ENCODE measurements around the gene PTK7. TPM values are rescaled to one million over a fixed set of nuclear protein-coding genes. Genes with fewer than 3 reads are reported as not detected.

PTK7 gene
- total and polyA plus RNA-seq, 2 donors from 2014 or later, result 26.0 to 55.2 TPM

DNA sequence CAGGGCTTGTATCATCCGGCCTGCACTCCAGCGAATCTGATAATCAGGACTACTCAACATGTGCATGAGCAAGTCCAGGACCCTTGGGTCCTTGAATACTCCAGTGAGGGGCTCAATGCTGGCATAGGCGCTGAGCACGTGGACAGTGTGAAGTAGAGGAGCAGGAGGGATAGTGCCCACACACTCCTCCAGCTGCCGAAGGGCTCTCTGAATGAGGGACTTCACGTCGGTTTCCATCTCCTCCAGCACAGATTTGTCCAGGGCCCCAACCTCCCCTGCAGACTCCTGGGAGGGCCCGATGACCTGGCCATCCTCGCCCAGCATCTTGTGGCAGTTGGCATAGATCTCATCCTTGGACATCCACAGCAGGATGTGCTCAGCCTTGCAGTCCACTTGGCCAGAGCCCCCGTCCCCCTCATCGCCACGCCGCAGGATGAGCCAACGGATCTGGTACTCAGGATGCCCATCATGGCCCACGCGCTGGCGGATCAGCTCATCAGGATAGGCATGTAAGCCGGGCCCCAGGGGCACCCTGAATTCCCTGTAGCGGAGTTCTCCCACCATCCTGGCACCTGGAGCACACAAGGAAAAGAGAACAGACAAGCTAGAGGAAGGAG lies 23.8 kb upstream of the PTK7 start:
- TF ChIP-seq, protein P1, sequence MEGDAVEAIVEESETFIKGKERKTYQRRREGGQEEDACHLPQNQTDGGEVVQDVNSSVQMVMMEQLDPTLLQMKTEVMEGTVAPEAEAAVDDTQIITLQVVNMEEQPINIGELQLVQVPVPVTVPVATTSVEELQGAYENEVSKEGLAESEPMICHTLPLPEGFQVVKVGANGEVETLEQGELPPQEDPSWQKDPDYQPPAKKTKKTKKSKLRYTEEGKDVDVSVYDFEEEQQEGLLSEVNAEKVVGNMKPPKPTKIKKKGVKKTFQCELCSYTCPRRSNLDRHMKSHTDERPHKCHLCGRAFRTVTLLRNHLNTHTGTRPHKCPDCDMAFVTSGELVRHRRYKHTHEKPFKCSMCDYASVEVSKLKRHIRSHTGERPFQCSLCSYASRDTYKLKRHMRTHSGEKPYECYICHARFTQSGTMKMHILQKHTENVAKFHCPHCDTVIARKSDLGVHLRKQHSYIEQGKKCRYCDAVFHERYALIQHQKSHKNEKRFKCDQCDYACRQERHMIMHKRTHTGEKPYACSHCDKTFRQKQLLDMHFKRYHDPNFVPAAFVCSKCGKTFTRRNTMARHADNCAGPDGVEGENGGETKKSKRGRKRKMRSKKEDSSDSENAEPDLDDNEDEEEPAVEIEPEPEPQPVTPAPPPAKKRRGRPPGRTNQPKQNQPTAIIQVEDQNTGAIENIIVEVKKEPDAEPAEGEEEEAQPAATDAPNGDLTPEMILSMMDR (IDR thresholded peaks at IDR 0.05; ENCODE audit: borderline replicate concordance, extremely low read depth, insufficient read depth), result no peak
- Histone ChIP-seq H3K9ac (ENCODE audit: low read length in 3 of 3) (no peak overlapping the region), H3K27me3 (ENCODE audit: control insufficient read depth, insufficient read depth, low read length) (no peaks in the 10 kb centered on the region), H3K4me1 (ENCODE audit: control insufficient read depth in 2 of 3, insufficient read depth in 2 of 3, low read depth in 1 of 3, low read length in 3 of 3) (peaks cover 0 to 15% (median 3%) of the 10 kb centered on the region in 3 donors), H3K4me3 (ENCODE audit: low read length in 3 of 3) (no peak overlapping the region), H3K27ac (ENCODE audit: low read depth in 2 of 2, low read length in 2 of 2) (no peak overlapping the region), H3K36me3 (ENCODE audit: control insufficient read depth in 2 of 3, insufficient read depth in 3 of 3, low read length in 3 of 3) (peaks cover 10 to 19% (median 14%) of the 10 kb centered on the region in 3 donors), H3K9me3 (ENCODE audit: control insufficient read depth in 2 of 3, insufficient read depth in 1 of 3, low read length in 3 of 3) (no peaks in the 10 kb centered on the region)
- intact Hi-C loops (cut with DNase I), result no loop called here
- peak in 1 of 5 donors; percentile 73 for DNase-seq
- FAIRE-seq, result no peak

DNA sequence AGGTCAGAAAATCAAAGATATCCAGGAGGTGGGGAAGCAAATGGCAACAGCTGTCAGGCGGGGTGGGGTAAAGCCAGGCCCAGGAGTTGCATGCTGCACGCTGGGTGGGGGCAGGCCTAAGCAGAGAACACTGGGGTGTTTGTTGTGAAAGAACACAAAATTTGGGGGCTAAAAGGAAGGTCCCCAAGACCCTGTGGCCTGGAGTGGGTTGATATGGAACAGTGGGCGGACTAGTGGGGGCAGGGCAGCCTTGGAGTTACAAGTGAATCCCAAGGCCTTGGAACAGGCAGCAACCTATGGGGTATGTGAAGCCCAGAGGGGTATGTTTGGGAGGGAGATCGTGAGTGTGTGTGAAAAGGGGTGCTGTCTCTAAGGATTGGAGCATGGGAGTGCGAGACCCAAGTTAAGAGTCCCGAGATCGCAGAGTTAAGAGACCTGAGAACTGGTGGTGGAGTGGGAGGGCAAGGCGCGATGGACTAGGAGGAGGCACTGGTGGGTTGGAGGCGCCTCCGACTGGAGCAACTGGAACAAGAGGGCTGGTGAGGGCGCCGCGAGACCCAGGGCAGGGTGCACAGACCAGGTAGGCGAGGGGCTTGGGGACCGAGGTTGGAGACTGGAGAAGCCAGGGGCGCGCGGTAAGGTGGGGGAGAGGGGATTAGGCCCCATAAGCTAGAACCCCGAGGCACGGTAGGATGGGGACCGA lies 23.1 kb upstream of the PTK7 start:
- FAIRE-seq (no peak), DNase-seq (peak; percentile 30 to 86 (median 55))
- Histone ChIP-seq H3K4me1 (ENCODE audit: control insufficient read depth in 2 of 3, insufficient read depth in 2 of 3, low read depth in 1 of 3, low read length in 3 of 3) (peaks cover 0 to 19% (median 3%) of the 10 kb centered on the region in 3 donors), H3K27me3 (ENCODE audit: control insufficient read depth, insufficient read depth, low read length) (no peaks in the 10 kb centered on the region), H3K27ac (ENCODE audit: low read depth in 2 of 2, low read length in 2 of 2) (peak overlapping the region; percentile 84 to 88), H3K9me3 (ENCODE audit: control insufficient read depth in 2 of 3, insufficient read depth in 1 of 3, low read length in 3 of 3) (no peaks in the 10 kb centered on the region), H3K36me3 (ENCODE audit: control insufficient read depth in 2 of 3, insufficient read depth in 3 of 3, low read length in 3 of 3) (peaks cover 10 to 19% (median 19%) of the 10 kb centered on the region in 3 donors), H3K9ac (ENCODE audit: low read length in 3 of 3) (peak overlapping the region; percentile 45 to 86 (median 83)), H3K4me3 (ENCODE audit: low read length in 3 of 3) (peak overlapping the region; percentile 64 to 74 (median 72))
- TF ChIP-seq, protein P1 (IDR thresholded peaks at IDR 0.05; ENCODE audit: borderline replicate concordance, extremely low read depth, insufficient read depth), result no peak
- intact Hi-C loops (cut with DNase I), result no loop called here

GRCh38 chr6:43053545-43054205 lies 22.4 kb upstream of the PTK7 start, which contains the start of gene CUL7:
CUL7 (minus strand) TSS chr6:43053851; CDS start chr6:43052788, 1,063 bp downstream.
- Histone ChIP-seq H3K9me3 (ENCODE audit: control insufficient read depth in 2 of 3, insufficient read depth in 1 of 3, low read length in 3 of 3) (no peaks in the 10 kb centered on the region), H3K9ac (ENCODE audit: low read length in 3 of 3) (peak within 1 kb of the TSS; percentile 45 to 86 (median 83)), H3K27me3 (ENCODE audit: control insufficient read depth, insufficient read depth, low read length) (no peaks in the 10 kb centered on the region), H3K4me3 (ENCODE audit: low read length in 3 of 3) (peak within 1 kb of the TSS; percentile 65 to 74 (median 72)), H3K27ac (ENCODE audit: low read depth in 2 of 2, low read length in 2 of 2) (peak within 1 kb of the TSS; percentile 84 to 88), H3K36me3 (ENCODE audit: control insufficient read depth in 2 of 3, insufficient read depth in 3 of 3, low read length in 3 of 3) (peaks cover 10 to 19% (median 19%) of the 10 kb centered on the region in 3 donors), H3K4me1 (ENCODE audit: control insufficient read depth in 2 of 3, insufficient read depth in 2 of 3, low read depth in 1 of 3, low read length in 3 of 3) (peaks cover 0 to 26% (median 6%) of the 10 kb centered on the region in 3 donors)
- peak; percentile 95 to 98 (median 97) for DNase-seq
- intact Hi-C loops (cut with DNase I), result no loop called here
- TF ChIP-seq, protein P1 (IDR thresholded peaks at IDR 0.05; ENCODE audit: borderline replicate concordance, extremely low read depth, insufficient read depth), result no peak
- no peak for FAIRE-seq
